Stimulated activated CD4-positive, alpha-beta T cell treated with anti-CD3 and anti-CD28 coated beads, TNF-alpha, amount 100 ng/mL, for 4 hours (primary cell): ENCODE measurements around the gene ZNF787.
A peak's percentile ranks its signal among the peaks of the same experiment; 100 is the strongest.

Experiments used
- DNase-seq, 3 experiments: peaks; one replicate each; pipeline ENCODE4 v3.0.0-alpha.2; 2020; ENCODE audit warnings: low read depth in 3 of 3

ZNF787 gene

GRCh38 chr19:56144376-56144775 is 23.3 kb upstream of the ZNF787 start:
- DNase-seq: no peak

GRCh38 chr19:56142897-56143434 is 21.9 kb upstream of the ZNF787 start:
- DNase-seq: no peak

- DNase-seq: no peak
Measured at GRCh38 chr19:56142087-56142787, 21.1 kb upstream of the ZNF787 start.

GRCh38 chr19:56141417-56141993 is 20.4 kb upstream of the ZNF787 start:
- no peak for DNase-seq

- DNase-seq: peak; percentile 97 to 100 (median 99)
Measured at GRCh38 chr19:56140583-56141416, 19.7 kb upstream of the ZNF787 start, which contains the start of gene ZNF444. TSS of gene ZNF444 (plus strand) at chr19:56141287. CDS start at chr19:56146912, 5,625 bp downstream.

- no peak for DNase-seq
Measured at GRCh38 chr19:56139847-56140582, 18.9 kb upstream of the ZNF787 start.

- no peak for DNase-seq
Measured at GRCh38 chr19:56138069-56138468, 17.0 kb upstream of the ZNF787 start.

GRCh38 chr19:56137405-56137804 is 16.3 kb upstream of the ZNF787 start:
- DNase-seq: no peak

GRCh38 chr19:56136362-56136761 is 15.3 kb upstream of the ZNF787 start:
- DNase-seq: no peak

GRCh38 chr19:56134654-56134921 is 13.5 kb upstream of the ZNF787 start:
- DNase-seq: no peak

GRCh38 chr19:56133858-56134653 is 13.0 kb upstream of the ZNF787 start:
- DNase-seq: no peak

- DNase-seq: no peak
Measured at GRCh38 chr19:56132316-56132822, 11.3 kb upstream of the ZNF787 start.

- no peak for DNase-seq
Measured at GRCh38 chr19:56131651-56132050, 10.6 kb upstream of the ZNF787 start.

- DNase-seq: no peak
Measured at GRCh38 chr19:56130006-56130405, 8.9 kb upstream of the ZNF787 start.

- DNase-seq: no peak
Measured at GRCh38 chr19:56126983-56127780, 6.1 kb upstream of the ZNF787 start.

- DNase-seq: no peak
Measured at GRCh38 chr19:56125806-56126590, 4.9 kb upstream of the ZNF787 start.

- DNase-seq: no peak
Measured at GRCh38 chr19:56124578-56124977, 3.5 kb upstream of the ZNF787 start.

- DNase-seq: no peak
Measured at GRCh38 chr19:56123266-56123891, 2.3 kb upstream of the ZNF787 start.
